ENCODE measurements around the gene SNX10. TPM values are rescaled to one million over a fixed set of nuclear protein-coding genes. Genes with fewer than 3 reads are reported as not detected.

The SNX10 gene
- total and polyA plus RNA-seq, 2 of the 4 experiments (the other 2 are of a cell fraction): not detected

GRCh38 chr7:26278770-26279169 is 12.9 kb upstream of the SNX10 start:
- Histone ChIP-seq H2BK15ac (ENCODE audit: low read depth, low read length) (no peak overlapping the region), H4K20me1 (ENCODE audit: insufficient read depth, low read length) (no peaks in the 10 kb centered on the region), H2BK20ac (ENCODE audit: low read depth, low read length) (no peak overlapping the region), H3K56ac (ENCODE audit: extremely low read depth, insufficient read depth, low read length) (no peak overlapping the region), H4K91ac (ENCODE audit: insufficient read depth, low read depth, low read length) (no peak overlapping the region), H3K27ac (ENCODE audit: insufficient read depth, low read length) (no peak overlapping the region), H3K23ac (ENCODE audit: low read depth, low read length) (no peak overlapping the region), H2BK5ac (ENCODE audit: low read depth, low read length, poor library complexity, severe bottlenecking) (no peak overlapping the region), H3K9me1 (ENCODE audit: insufficient read depth, low read length) (no peaks in the 10 kb centered on the region), H3K4me2 (ENCODE audit: low read depth, low read length) (no peak overlapping the region), H2AFZ (replicated peaks; ENCODE audit: low read length, poor library complexity) (no peak overlapping the region), H3K27me3 (ENCODE audit: control insufficient read depth, insufficient read depth, low read length) (no peaks in the 10 kb centered on the region), H3K79me1 (ENCODE audit: low read depth in 1 of 2, low read length in 2 of 2) (no peaks in the 10 kb centered on the region), H3K14ac (replicated peaks; ENCODE audit: low read depth, low read length) (no peak overlapping the region), H3K4me1 (ENCODE audit: control insufficient read depth, insufficient read depth, low read length) (no peaks in the 10 kb centered on the region), H3K4ac (ENCODE audit: low read depth, low read length) (no peak overlapping the region), H3K36me3 (ENCODE audit: control insufficient read depth, insufficient read depth, low read length) (no peaks in the 10 kb centered on the region), H2BK120ac (ENCODE audit: low read depth, low read length) (no peak overlapping the region), H3K9ac (ENCODE audit: low read depth, low read length) (no peak overlapping the region), H4K5ac (ENCODE audit: low read depth, low read length) (no peak overlapping the region), H4K8ac (ENCODE audit: low read depth in 2 of 2, low read length in 2 of 2) (no peak overlapping the region), H3K18ac (ENCODE audit: low read depth, low read length) (no peak overlapping the region), H3K9me3 (ENCODE audit: control insufficient read depth, insufficient read depth, low read length) (no peaks in the 10 kb centered on the region), H2AK9ac (replicated peaks; ENCODE audit: low read depth, low read length, poor library complexity) (no peak overlapping the region), H3K4me3 (ENCODE audit: insufficient read depth, low read depth, low read length) (no peak overlapping the region), H2AK5ac (ENCODE audit: low read depth, low read length) (no peak overlapping the region)
- WGBS, 2 experiments (ENCODE audit: extremely low coverage in 2 of 2, insufficient read length in 1 of 2): no CpG with 5 or more reads among the region's 1 CpG
- CTCF ChIA-PET: no interaction called here
- intact Hi-C loops (cut with micrococcal nuclease) (no loop called here), in situ Hi-C loops (cut with MboI; ENCODE audit: low sequenced_read_pairs) (no loop called here), dilution Hi-C loops (cut with HindIII; ENCODE audit: low sequenced_read_pairs, unreplicated experiment) (no loop called here)
- BruUV-seq (replicated peaks): no TSS peak
- DNase-seq: no peak
- ATAC-seq (ENCODE audit: low read depth): no peak
- TF ChIP-seq CTCF (conservative IDR thresholded peaks at IDR 0.05; ENCODE audit: low read depth, low read length) (no peak), MXI1 (IDR thresholded peaks at IDR 0.05; ENCODE audit: borderline replicate concordance, low read depth, low read length) (no peak), POLR2A (IDR thresholded peaks at IDR 0.05; ENCODE audit: low read depth, low read length) (no peak), USF2 (IDR thresholded peaks at IDR 0.05; ENCODE audit: low read depth, low read length) (no peak), ELK1 (IDR thresholded peaks at IDR 0.05; ENCODE audit: borderline replicate concordance, low read depth, low read length) (no peak), NFE2L2 (IDR thresholded peaks at IDR 0.05; ENCODE audit: low read depth, low read length) (no peak), SMC3 (IDR thresholded peaks at IDR 0.05; ENCODE audit: low read depth, low read length) (no peak), RAD21 (IDR thresholded peaks at IDR 0.05; ENCODE audit: low read length) (no peak), CHD1 (IDR thresholded peaks at IDR 0.05; ENCODE audit: low read depth, low read length) (no peak), RFX5 (IDR thresholded peaks at IDR 0.05; ENCODE audit: low read depth, low read length) (no peak), FOS (IDR thresholded peaks at IDR 0.05; ENCODE audit: low read depth, low read length) (no peak), CEBPB (IDR thresholded peaks at IDR 0.05; ENCODE audit: low read depth, low read length) (no peak)
- POLR2A ChIA-PET (ENCODE audit: unreplicated experiment): no interaction called here

Data from IMR-90 (cell line).